B cell (primary cell): ENCODE measurements around the gene RREB1. TPM values are rescaled to one million over a fixed set of nuclear protein-coding genes. Genes with fewer than 3 reads are reported as not detected.

Experiments used
- ATAC-seq: fragments of 200-7000 bp; cut with Tn5 transposase; one replicate; pipeline ENCODE4 v1.10.0; 2021; ENCODE audit warnings: low read depth, mild to moderate bottlenecking, moderate number of reproducible peaks, moderate library complexity
- CTCF ChIA-PET: fragments of 350-600 bp; sonication (Branson Sonifier 250); formaldehyde crosslinking; loops from one replicate; lab custom pipeline; 2021; ENCODE audit warnings: antibody characterized with exemption, inconsistent platforms; lab: Charles Lee
- POLR2A ChIA-PET: fragments of 350-600 bp; sonication (Branson Sonifier 250); formaldehyde crosslinking; loops from one replicate; lab custom pipeline; 2021; ENCODE audit warnings: antibody characterized with exemption; lab: Charles Lee
- DNase-seq: peaks from one replicate; pipeline ENCODE4 v3.0.0; 2013
- H2AFZ ChIP-seq: 2 replicates; pipeline ENCODE4 v1.6.1; 2012; ENCODE audit warnings: mild to moderate bottlenecking, low read depth, low read length; ENCODE audit not compliant: insufficient read depth, poor library complexity, severe bottlenecking
- H3K27ac ChIP-seq, 2 donors: 1 replicate in 1 of 2; 2 replicates in 1 of 2; pipeline ENCODE4 v1.5.1; 2012 to 2013; ENCODE audit warnings: low read length in 2 of 2, mild to moderate bottlenecking in 2 of 2, moderate library complexity in 1 of 2
- H3K27me3 ChIP-seq, 4 experiments: fragments of 200-600 bp in 1 of 4; sonication (generic) in 1 of 4; replicated peaks in 1 of 4; 1 replicate in 2 of 4; 2 replicates in 2 of 4; pipeline versions ENCODE4 v1.6.1 to v1.7.0; 2013 to 2016; ENCODE audit warnings: low read length in 3 of 4, mild to moderate bottlenecking in 2 of 4, mixed read lengths in 1 of 4, moderate library complexity in 1 of 4; ENCODE audit not compliant: insufficient read depth in 4 of 4, control insufficient read depth in 3 of 4; ENCODE audit errors: control extremely low read depth in 1 of 4
- H3K36me3 ChIP-seq, 2 experiments: replicated peaks in 1 of 2; 1 replicate in 1 of 2; 2 replicates in 1 of 2; pipeline versions ENCODE4 v1.6.1 to v1.7.1; 2013; ENCODE audit warnings: low read length in 1 of 2; ENCODE audit not compliant: insufficient read depth in 2 of 2, control insufficient read depth in 1 of 2; ENCODE audit errors: control extremely low read depth in 1 of 2, extremely low read depth in 1 of 2
- H3K4me1 ChIP-seq, 2 donors: fragments of 200-600 bp in 1 of 2; sonication (generic) in 1 of 2; 1 replicate in 1 of 2; 2 replicates in 1 of 2; pipeline versions ENCODE4 v1.5.1 to v1.6.1; 2013 to 2017; ENCODE audit warnings: low read length in 2 of 2; ENCODE audit not compliant: control insufficient read depth in 2 of 2, insufficient read depth in 2 of 2
- H3K4me2 ChIP-seq: replicated peaks from 2 replicates; pipeline ENCODE3; 2012; ENCODE audit warnings: mild to moderate bottlenecking, low read depth, low read length; ENCODE audit not compliant: poor library complexity, severe bottlenecking
- H3K4me3 ChIP-seq, 5 experiments: fragments of 200-600 bp in 1 of 5; sonication (generic) in 1 of 5; 1 replicate in 3 of 5; 2 replicates in 2 of 5; pipeline versions ENCODE4 v1.5.1 to v1.7.0; 2011 to 2016; ENCODE audit warnings: low read length in 4 of 5, mild to moderate bottlenecking in 4 of 5, low read depth in 2 of 5, control low read depth in 1 of 5, moderate library complexity in 1 of 5; ENCODE audit not compliant: insufficient read depth in 1 of 5; ENCODE audit errors: control extremely low read depth in 1 of 5, extremely low read depth in 1 of 5
- H3K79me2 ChIP-seq: fragments of 200-600 bp; sonication (generic); one replicate; pipeline ENCODE4 v1.6.0; 2016; ENCODE audit warnings: low read length; ENCODE audit not compliant: control insufficient read depth, insufficient read depth
- H3K9ac ChIP-seq: fragments of 200-600 bp; sonication (generic); 2 replicates; pipeline ENCODE4 v1.6.1; 2017; ENCODE audit warnings: mild to moderate bottlenecking, low read length, moderate library complexity
- H3K9me3 ChIP-seq, 3 donors: one replicate each; pipeline versions ENCODE4 v1.6.1 to v1.7.1; 2013; ENCODE audit warnings: low read length in 2 of 3; ENCODE audit not compliant: control insufficient read depth in 2 of 3, insufficient read depth in 1 of 3; ENCODE audit errors: control extremely low read depth in 1 of 3
- H4K20me1 ChIP-seq: 2 replicates; pipeline ENCODE4 v1.6.0; 2012; ENCODE audit warnings: mild to moderate bottlenecking, low read length; ENCODE audit not compliant: insufficient read depth, control insufficient read depth, poor library complexity, severe bottlenecking
- H3K27ac Mint-ChIP-seq: one replicate; pipeline ENCODE4 v1.8.0; 2021; ENCODE audit warnings: mixed read lengths
- H3K27me3 Mint-ChIP-seq: one replicate; pipeline ENCODE4 v1.8.0; 2021; ENCODE audit warnings: mixed read lengths
- H3K4me1 Mint-ChIP-seq: one replicate; pipeline ENCODE4 v1.8.0; 2021; ENCODE audit warnings: mixed read lengths
- H3K4me3 Mint-ChIP-seq: one replicate; pipeline ENCODE4 v1.8.0; 2021; ENCODE audit warnings: mixed read lengths
- H3K9me3 Mint-ChIP-seq: one replicate; pipeline ENCODE4 v1.8.0; 2022; ENCODE audit warnings: mixed read lengths; ENCODE audit not compliant: insufficient read depth
- CTCF ChIP-seq: fragments of 200-600 bp; IDR thresholded peaks from one replicate; pipeline ENCODE4 v1.8.0; 2022; ENCODE audit warnings: antibody characterized with exemption, mild to moderate bottlenecking
- EZH2 ChIP-seq: IDR thresholded peaks from 2 replicates; pipeline ENCODE4 v1.6.1; 2012; ENCODE audit warnings: borderline replicate concordance, low read depth, mild to moderate bottlenecking, moderate library complexity, low read length; ENCODE audit not compliant: insufficient read depth, poor library complexity, severe bottlenecking
- WGBS: methylation state at CpG from one replicate; pipeline ENCODE4 v1.1.5; 2013; ENCODE audit warnings: missing lambda C conversion rate; ENCODE audit not compliant: insufficient coverage; 5-methylcytosine and 5-hydroxymethylcytosine counted together
- intact Hi-C: fragments of 100-400 bp; cut with micrococcal nuclease; formaldehyde crosslinking; loops from one replicate; pipeline ENCODE4 v1.10.0; 2022
- polyA plus RNA-seq: library from polyadenylated mRNA; depleted of rRNA; stranded (reverse); fragments of >200 nt; gene quantifications from 2 replicates; pipeline ENCODE4 v1.2.3, GENCODE V29; 2012
- total RNA-seq, 2 donors: library from RNA; stranded (reverse); fragments of 120-200 nt in 1 of 2; gene quantifications; 1 replicate in 1 of 2; 2 replicates in 1 of 2; pipeline versions ENCODE4 v1.2.3 to v1.2.4, GENCODE V29; 2013 to 2022

RREB1 gene
- total and polyA plus RNA-seq, 2 donors (not counting 1 experiment from before 2014, with no cell fraction given), result 10.4 to 58.6 TPM

GRCh38 chr6:7112741-7113313 lies 5.1 kb downstream of the RREB1 start:
- CTCF ChIA-PET, result no interaction called here
- intact Hi-C loops, result loop anchor here (1.0 to 5.0 kb wide), 2 partner anchors 23 to 526 kb away; partner anchors contain the start of gene LY86
- peaks cover 100% of the 10 kb centered on the region for H3K79me2 ChIP-seq
- WGBS, result 17% methylated on average over 13 of the region's 15 CpGs
- H3K36me3 ChIP-seq, result no peaks in the 10 kb centered on the region
- H3K27me3 Mint-ChIP-seq, result no peaks in the 10 kb centered on the region
- POLR2A ChIA-PET, result no interaction called here
- H3K4me3 ChIP-seq, result peak overlapping the region in 4 of 5 experiments; percentile 15 to 48 (median 26)
- DNase-seq (peak; percentile 87), ATAC-seq (peak; percentile 67)
- H3K9me3 Mint-ChIP-seq, result no peaks in the 10 kb centered on the region
- peak overlapping the region; percentile 86 for H3K4me3 Mint-ChIP-seq
- peak overlapping the region; percentile 91 for H3K27ac Mint-ChIP-seq
- peaks cover 43 to 55% of the 10 kb centered on the region in 2 donors for H3K4me1 ChIP-seq
- no peaks in the 10 kb centered on the region for H3K9me3 ChIP-seq
- peaks cover 10% of the 10 kb centered on the region for H4K20me1 ChIP-seq
- H2AFZ ChIP-seq, result peak overlapping the region; percentile 66
- no peaks in the 10 kb centered on the region for H3K27me3 ChIP-seq
- peak overlapping the region; percentile 59 to 70 for H3K27ac ChIP-seq
- no peak for TF ChIP-seq CTCF
- TF ChIP-seq EZH2, result no peak
- H3K4me1 Mint-ChIP-seq, result peaks cover 75% of the 10 kb centered on the region
- H3K9ac ChIP-seq, result peak overlapping the region; percentile 56
- peak overlapping the region; percentile 74 for H3K4me2 ChIP-seq

- no peak for ATAC-seq
- CTCF ChIA-PET, result interaction anchor here (0.9 kb wide), 1 partner anchor 124 kb away, joined by 4 read pairs; no protein-coding TSS in a partner anchor
Measured at GRCh38 chr6:7114744-7115458, 7.1 kb downstream of the RREB1 start.

More at GRCh38 chr6:7114744-7115458, 7.1 kb downstream of the RREB1 start:
- POLR2A ChIA-PET, result no interaction called here
- Mint-ChIP-seq H3K4me1 (peaks cover 83% of the 10 kb centered on the region), H3K9me3 (no peaks in the 10 kb centered on the region), H3K27ac (peak overlapping the region; percentile 46), H3K4me3 (no peak overlapping the region), H3K27me3 (no peaks in the 10 kb centered on the region)
- H3K4me3 ChIP-seq, result no peak overlapping the region
- peak overlapping the region in 1 of 2 donors; percentile 70 for H3K27ac ChIP-seq
- H2AFZ ChIP-seq, result no peak overlapping the region
- no peak for TF ChIP-seq EZH2
- no peak for TF ChIP-seq CTCF
- peaks cover 38 to 50% of the 10 kb centered on the region in 2 donors for H3K4me1 ChIP-seq
- WGBS, result 66% methylated on average over 4 of the region's 9 CpGs
- peaks cover 21% of the 10 kb centered on the region for H4K20me1 ChIP-seq
- H3K79me2 ChIP-seq, result peaks cover 100% of the 10 kb centered on the region
- H3K36me3 ChIP-seq, result no peaks in the 10 kb centered on the region
- intact Hi-C loops, result loop anchor here (5.0 kb wide), 1 partner anchor 528 kb away; the partner anchor contains the start of gene LY86
- DNase-seq, result peak; percentile 4
- no peaks in the 10 kb centered on the region for H3K27me3 ChIP-seq
- H3K9me3 ChIP-seq, result no peaks in the 10 kb centered on the region
- no peak overlapping the region for H3K9ac ChIP-seq
- no peak overlapping the region for H3K4me2 ChIP-seq
